Cardiac septum (tissue), 1 donor: ENCODE measurements around the gene NUMB. TPM values are rescaled to one million over a fixed set of nuclear protein-coding genes. Genes with fewer than 3 reads are reported as not detected.
A peak's percentile ranks its signal among the peaks of the same experiment; 100 is the strongest.

Source experiments
- DNase-seq: peaks from one replicate; pipeline ENCODE4 v3.0.0-alpha.2; 2020; ENCODE audit warnings: low spot score
- intact Hi-C: fragments of 100-400 bp; cut with DNase I; formaldehyde crosslinking; loops from one replicate; pipeline ENCODE4 v1.14.0; 2022
- total RNA-seq: library from RNA; stranded (reverse); fragmentation: NEBNext Ultra II Directional; extraction: Animal tissue kit (Norgen Biotek cat#: 25700); gene quantifications from one replicate; pipeline ENCODE4 v1.2.1, GENCODE V29; 2021
- donor health status: DM: no; HTN: no; CAD: no.

The NUMB gene
- total RNA-seq, 1 donor from 2014 or later = 34.9 TPM

GRCh38 chr14:73267474-73267873 lies 190.9 kb downstream of the NUMB start:
- intact Hi-C loops = no loop called here
- DNase-seq = no peak

- intact Hi-C loops = no loop called here
- DNase-seq = no peak
These were observed 192.0 kb downstream of the NUMB start for GRCh38 chr14:73266317-73266716.

- intact Hi-C loops = no loop called here
These were observed 192.7 kb downstream of the NUMB start for GRCh38 chr14:73265721-73266046.

GRCh38 chr14:73264885-73265720 lies 193.2 kb downstream of the NUMB start:
- intact Hi-C loops = no loop called here
- no peak for DNase-seq

More at GRCh38 chr14:73265721-73266046, 192.7 kb downstream of the NUMB start:
- no peak for DNase-seq

GRCh38 chr14:73264080-73264884 lies 194.1 kb downstream of the NUMB start:
- intact Hi-C loops = no loop called here
- DNase-seq = no peak

GRCh38 chr14:73263606-73264005 lies 194.7 kb downstream of the NUMB start:
- DNase-seq = no peak
- intact Hi-C loops = no loop called here

- peak; percentile 74 for DNase-seq
- intact Hi-C loops = no loop called here
These were observed 195.7 kb downstream of the NUMB start for GRCh38 chr14:73262427-73263183.

GRCh38 chr14:73261520-73262426 lies 196.6 kb downstream of the NUMB start:
- intact Hi-C loops = no loop called here
- DNase-seq = no peak

GRCh38 chr14:73261075-73261474 lies 197.3 kb downstream of the NUMB start:
- DNase-seq = no peak
- intact Hi-C loops = no loop called here

- intact Hi-C loops = no loop called here
- no peak for DNase-seq
These were observed 197.8 kb downstream of the NUMB start for GRCh38 chr14:73260574-73260973.

- intact Hi-C loops = no loop called here
- no peak for DNase-seq
These were observed 198.5 kb downstream of the NUMB start for GRCh38 chr14:73259837-73260236.

- intact Hi-C loops = no loop called here
- peak; percentile 63 for DNase-seq
These were observed 199.3 kb downstream of the NUMB start for GRCh38 chr14:73258845-73259611.

GRCh38 chr14:73258076-73258475 lies 200.3 kb downstream of the NUMB start:
- DNase-seq = no peak
- intact Hi-C loops = no loop called here

GRCh38 chr14:73255693-73256225 lies 202.6 kb downstream of the NUMB start:
- intact Hi-C loops = no loop called here
- DNase-seq = no peak

- DNase-seq = no peak
- intact Hi-C loops = no loop called here
These were observed 203.3 kb downstream of the NUMB start for GRCh38 chr14:73255005-73255400.

GRCh38 chr14:73254247-73255004 lies 203.9 kb downstream of the NUMB start:
- intact Hi-C loops = no loop called here
- no peak for DNase-seq

- no peak for DNase-seq
- intact Hi-C loops = no loop called here
These were observed 204.6 kb downstream of the NUMB start for GRCh38 chr14:73253721-73254120.

- DNase-seq = no peak
- intact Hi-C loops = no loop called here
These were observed 205.1 kb downstream of the NUMB start for GRCh38 chr14:73253323-73253610.
